NB4 (cell line): ENCODE data around the gene CTDP1.

Experiments
- DNase-seq: peaks from one replicate; pipeline ENCODE4 v3.0.0; 2010; ENCODE audit warnings: low read depth
- H3K4me3 ChIP-seq: one replicate; pipeline ENCODE4 v1.5.1; 2011; ENCODE audit warnings: mild to moderate bottlenecking, low read depth, low read length, moderate library complexity
- MYC ChIP-seq: IDR thresholded peaks from 2 replicates; pipeline ENCODE4 v1.6.1; 2011; ENCODE audit warnings: low read depth, low read length
- POLR2A ChIP-seq: IDR thresholded peaks from 2 replicates; pipeline ENCODE4 v1.6.1; 2011; ENCODE audit warnings: mild to moderate bottlenecking; ENCODE audit not compliant: insufficient read length; ENCODE audit errors: extremely low read depth
- TF ChIP-seq, protein P1 (sequence below): IDR thresholded peaks from 2 replicates; pipeline ENCODE4 v1.6.1; 2011; ENCODE audit warnings: low read depth, low read length
- TF ChIP-seq, protein P2 (sequence below): IDR thresholded peaks from one replicate; pipeline ENCODE4 v1.5.1; 2012; ENCODE audit warnings: low read depth, low read length

Gene CTDP1

DNA sequence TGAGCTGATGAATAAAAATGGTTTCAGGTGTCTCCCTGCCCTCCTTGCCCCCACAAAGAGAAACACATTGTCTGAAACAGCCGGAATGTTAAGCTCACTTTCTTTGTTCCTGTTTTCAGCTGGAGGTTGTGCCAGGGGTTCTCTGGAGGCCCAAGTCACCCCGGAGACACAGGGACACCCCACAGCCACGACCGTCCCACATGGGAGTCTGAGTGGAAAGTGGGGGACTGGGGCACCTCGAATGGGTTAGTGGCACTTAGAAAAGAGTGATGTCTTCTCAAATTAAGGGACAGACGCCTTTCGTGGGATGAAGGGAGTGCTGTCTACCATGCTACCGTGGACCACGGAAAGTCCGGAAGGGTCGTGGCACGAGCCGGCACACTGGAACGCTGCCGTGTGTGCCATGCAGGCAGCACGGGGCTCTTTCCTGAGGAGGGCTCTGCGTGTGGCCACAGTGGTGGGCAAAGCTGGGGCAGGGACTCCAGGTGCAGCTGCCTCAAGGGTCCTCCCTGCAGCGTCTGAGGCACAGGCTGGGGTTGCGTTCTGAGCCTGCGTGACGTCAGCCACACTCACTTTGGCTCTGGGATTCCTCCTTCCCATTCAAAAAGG, 39.4 kb upstream of the CTDP1 start:
- TF ChIP-seq, protein P1, sequence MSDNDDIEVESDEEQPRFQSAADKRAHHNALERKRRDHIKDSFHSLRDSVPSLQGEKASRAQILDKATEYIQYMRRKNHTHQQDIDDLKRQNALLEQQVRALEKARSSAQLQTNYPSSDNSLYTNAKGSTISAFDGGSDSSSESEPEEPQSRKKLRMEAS = no peak
- TF ChIP-seq, protein P2, sequence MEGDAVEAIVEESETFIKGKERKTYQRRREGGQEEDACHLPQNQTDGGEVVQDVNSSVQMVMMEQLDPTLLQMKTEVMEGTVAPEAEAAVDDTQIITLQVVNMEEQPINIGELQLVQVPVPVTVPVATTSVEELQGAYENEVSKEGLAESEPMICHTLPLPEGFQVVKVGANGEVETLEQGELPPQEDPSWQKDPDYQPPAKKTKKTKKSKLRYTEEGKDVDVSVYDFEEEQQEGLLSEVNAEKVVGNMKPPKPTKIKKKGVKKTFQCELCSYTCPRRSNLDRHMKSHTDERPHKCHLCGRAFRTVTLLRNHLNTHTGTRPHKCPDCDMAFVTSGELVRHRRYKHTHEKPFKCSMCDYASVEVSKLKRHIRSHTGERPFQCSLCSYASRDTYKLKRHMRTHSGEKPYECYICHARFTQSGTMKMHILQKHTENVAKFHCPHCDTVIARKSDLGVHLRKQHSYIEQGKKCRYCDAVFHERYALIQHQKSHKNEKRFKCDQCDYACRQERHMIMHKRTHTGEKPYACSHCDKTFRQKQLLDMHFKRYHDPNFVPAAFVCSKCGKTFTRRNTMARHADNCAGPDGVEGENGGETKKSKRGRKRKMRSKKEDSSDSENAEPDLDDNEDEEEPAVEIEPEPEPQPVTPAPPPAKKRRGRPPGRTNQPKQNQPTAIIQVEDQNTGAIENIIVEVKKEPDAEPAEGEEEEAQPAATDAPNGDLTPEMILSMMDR = no peak
- TF ChIP-seq POLR2A = no peak
- no peak for TF ChIP-seq MYC
- DNase-seq = no peak
- H3K4me3 ChIP-seq = no peak overlapping the region

DNA sequence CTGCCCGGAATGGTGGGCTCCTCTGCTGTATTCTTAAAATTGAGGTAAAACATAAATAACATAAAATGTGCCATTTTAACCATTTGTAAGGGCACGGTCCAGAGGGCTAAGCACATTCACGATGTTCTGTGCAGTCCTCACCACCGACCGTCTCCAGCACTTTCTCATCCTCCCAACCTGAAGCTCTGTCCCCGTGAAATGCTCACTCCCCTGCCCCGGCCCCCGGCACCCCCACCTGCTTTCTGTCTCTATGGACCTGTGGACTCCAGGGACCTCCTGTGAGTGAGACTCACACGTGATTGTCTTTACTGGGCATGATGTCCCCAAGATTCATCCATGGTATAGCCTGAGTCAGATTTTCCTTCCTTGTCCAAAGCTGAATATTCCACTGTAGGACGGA, 38.7 kb upstream of the CTDP1 start:
- TF ChIP-seq, protein P1 = no peak
- no peak for TF ChIP-seq MYC
- TF ChIP-seq POLR2A = no peak
- TF ChIP-seq, protein P2 = no peak
- no peak overlapping the region for H3K4me3 ChIP-seq
- DNase-seq = no peak

DNA sequence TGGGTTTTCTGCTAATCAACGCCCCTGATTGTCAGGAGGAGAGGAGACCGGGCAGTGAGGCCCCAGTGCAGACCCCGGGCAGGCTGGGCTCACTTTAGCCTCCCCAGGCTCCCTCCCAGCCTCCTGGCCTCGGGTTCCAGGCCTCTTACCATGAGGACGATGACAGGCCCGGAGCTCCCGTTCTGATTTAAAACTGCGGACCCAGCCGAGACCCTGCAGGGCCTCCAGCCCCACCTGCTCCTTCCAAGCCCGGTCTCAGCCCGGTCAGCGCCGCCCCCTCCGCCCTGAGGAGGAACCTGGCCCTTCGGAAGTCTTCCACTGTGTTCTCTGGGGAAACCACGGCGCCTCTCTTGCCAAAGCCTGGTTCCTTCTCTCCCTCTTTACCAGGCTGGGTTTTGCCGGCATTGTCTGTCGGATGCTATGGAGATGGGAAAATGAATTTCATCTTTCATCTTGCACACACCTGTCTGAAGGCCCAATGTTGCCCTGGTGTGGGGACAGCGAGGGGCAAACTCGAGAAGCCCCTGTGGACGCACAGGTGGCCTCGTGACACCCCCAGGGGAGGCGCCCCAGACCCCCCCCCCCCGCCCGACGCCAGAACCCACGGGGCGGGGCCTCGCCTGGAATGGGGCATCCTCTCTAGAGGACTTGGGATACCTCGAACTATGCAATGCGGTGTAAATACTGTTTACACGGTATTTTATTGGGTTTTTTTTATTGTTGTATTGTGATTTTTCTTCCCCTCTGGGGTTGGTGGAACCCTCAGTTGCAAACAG, 37.7 kb upstream of the CTDP1 start:
- TF ChIP-seq, protein P1 = no peak
- TF ChIP-seq, protein P2 = no peak
- TF ChIP-seq MYC (no peak), POLR2A (no peak)
- DNase-seq = no peak
- no peak overlapping the region for H3K4me3 ChIP-seq

DNA sequence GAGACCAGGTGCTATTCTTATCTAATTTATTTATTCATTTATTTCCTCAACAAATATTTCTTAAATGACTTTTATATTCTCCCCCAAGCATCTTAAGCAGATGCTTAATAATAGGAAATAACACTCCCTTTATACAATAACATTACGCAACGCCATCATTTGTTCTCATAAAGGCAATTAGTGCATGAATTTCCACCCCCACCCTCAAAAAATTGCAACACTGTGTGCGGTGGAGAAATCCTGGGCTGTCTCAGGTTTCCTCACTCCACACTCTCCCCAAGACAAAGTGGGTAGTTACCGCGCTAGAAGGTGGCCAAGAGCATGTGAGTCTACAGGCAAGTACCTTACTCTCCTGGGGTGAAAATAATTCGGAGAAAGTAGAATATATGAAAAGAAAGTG, 37.0 kb upstream of the CTDP1 start:
- TF ChIP-seq, protein P2 = no peak
- TF ChIP-seq, protein P1 = no peak
- TF ChIP-seq POLR2A (no peak), MYC (no peak)
- peak; percentile 84 for DNase-seq

DNA sequence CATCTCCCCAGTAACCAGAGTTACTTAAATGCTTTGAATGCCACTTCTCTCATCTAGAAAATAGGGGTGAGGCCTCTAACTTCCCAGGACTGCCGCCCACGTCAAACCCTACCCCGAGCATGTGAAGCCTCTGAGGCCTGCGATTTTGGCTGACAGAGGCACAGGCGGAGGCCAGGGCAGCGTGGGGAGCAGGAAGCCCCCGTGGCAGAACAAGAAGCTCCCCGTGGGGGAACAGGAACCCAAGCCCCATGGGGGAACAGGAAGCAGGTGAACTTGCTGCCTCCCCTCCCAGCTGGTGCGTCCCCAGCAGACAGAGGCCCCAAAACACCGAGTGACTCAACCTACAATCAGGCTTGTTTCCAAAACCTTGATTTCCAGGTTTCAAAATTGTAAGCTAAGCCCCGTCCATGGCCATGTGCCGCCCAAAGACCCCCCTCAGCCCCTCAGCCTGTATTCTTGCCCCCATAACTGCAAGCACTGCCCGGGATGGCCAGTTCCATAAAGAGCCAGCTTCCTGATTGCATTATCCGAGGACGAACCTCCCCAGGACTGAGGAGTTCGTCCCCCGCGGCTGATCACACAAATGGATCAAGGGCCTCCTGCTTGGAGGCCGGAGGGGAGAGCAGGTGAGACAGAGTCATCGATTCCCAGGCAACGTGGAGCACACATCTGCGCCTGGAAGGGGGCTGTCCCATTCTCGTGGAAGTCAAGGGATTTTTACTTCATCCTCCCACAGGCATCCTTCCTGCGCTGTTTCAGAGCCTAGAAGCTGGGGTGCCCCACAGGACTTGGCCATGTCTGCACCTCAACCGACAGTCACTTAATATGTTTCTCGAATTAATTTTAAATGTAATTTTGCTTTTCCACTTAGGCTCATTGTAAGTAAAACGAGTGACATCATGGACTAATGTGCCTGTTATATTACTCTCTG, 36.3 kb upstream of the CTDP1 start:
- DNase-seq = peak; percentile 63
- H3K4me3 ChIP-seq = no peak overlapping the region
- TF ChIP-seq POLR2A (no peak), MYC (no peak)
- TF ChIP-seq, protein P2 = no peak
- TF ChIP-seq, protein P1 = no peak

More for the DNA sequence above, 37.0 kb upstream of the CTDP1 start:
- no peak overlapping the region for H3K4me3 ChIP-seq
